GM10248 (cell line): ENCODE data around the gene MOB3A.

Experiments used
- CTCF ChIA-PET: fragments of 300-600 bp; sonication (Branson Sonifier 250); formaldehyde crosslinking; extraction: SDS; loops from one replicate; lab custom pipeline; 2021; ENCODE audit warnings: antibody characterized with exemption; lab: Yijun Ruan, JAX
- POLR2A ChIA-PET: fragments of 350-650 bp; sonication (Branson Sonifier 250); formaldehyde crosslinking; extraction: SDS; loops from one replicate; lab custom pipeline; 2020; ENCODE audit warnings: antibody characterized with exemption; lab: Yijun Ruan, JAX
- DNase-seq: peaks from one replicate; pipeline ENCODE4 v3.0.0; 2012; ENCODE audit errors: extremely low spot score
- CTCF ChIP-seq: IDR thresholded peaks from 2 replicates; pipeline ENCODE4 v1.5.1; 2012; ENCODE audit warnings: mild to moderate bottlenecking, low read depth; ENCODE audit errors: extremely low read depth, missing control alignments, control extremely low read depth

The MOB3A gene

GRCh38 chr19:2113439-2114211 is 17.5 kb upstream of the MOB3A start:
- ChIA-PET CTCF (no interaction called here), POLR2A (no interaction called here)
- no peak for TF ChIP-seq CTCF
- no peak for DNase-seq

GRCh38 chr19:2112516-2113320 is 16.6 kb upstream of the MOB3A start:
- ChIA-PET POLR2A (no interaction called here), CTCF (no interaction called here)
- no peak for DNase-seq
- no peak for TF ChIP-seq CTCF

GRCh38 chr19:2111886-2112285 is 15.8 kb upstream of the MOB3A start:
- DNase-seq: no peak
- no peak for TF ChIP-seq CTCF
- ChIA-PET CTCF (interaction anchor here (1.4 kb wide), 1 partner anchor 246 kb away, joined by 3 read pairs; no protein-coding TSS in a partner anchor), POLR2A (no interaction called here)

GRCh38 chr19:2111425-2111824 is 15.3 kb upstream of the MOB3A start:
- ChIA-PET CTCF (interaction anchor here (1.4 kb wide), 1 partner anchor 246 kb away, joined by 3 read pairs; no protein-coding TSS in a partner anchor), POLR2A (no interaction called here)

GRCh38 chr19:2110822-2111221 is 14.7 kb upstream of the MOB3A start:
- ChIA-PET POLR2A (no interaction called here), CTCF (interaction anchor here (1.4 kb wide), 1 partner anchor 245 kb away, joined by 3 read pairs; no protein-coding TSS in a partner anchor)
- no peak for DNase-seq
- TF ChIP-seq CTCF: peak; percentile 13

More at GRCh38 chr19:2111425-2111824, 15.3 kb upstream of the MOB3A start:
- TF ChIP-seq CTCF: no peak
- DNase-seq: no peak

GRCh38 chr19:2109046-2109864 is 13.1 kb upstream of the MOB3A start:
- ChIA-PET CTCF (no interaction called here), POLR2A (no interaction called here)
- TF ChIP-seq CTCF: no peak
- DNase-seq: no peak
